ENCODE data around the gene CLTCL1. TPM values are rescaled to one million over a fixed set of nuclear protein-coding genes. Genes with fewer than 3 reads are reported as not detected.

The CLTCL1 gene
- total RNA-seq, 3 donors from 2014 or later (not counting 1 experiment from before 2014, with no cell fraction given) = 0.86 to 1.2 (median 1.2) TPM

GRCh38 chr22:19134874-19135273 lies 156.6 kb downstream of the CLTCL1 start:
- no peak for ATAC-seq
- Mint-ChIP-seq H3K36me3 (no peaks in the 10 kb centered on the region), H3K27me3 (ENCODE audit: low read depth in 2 of 2) (no peaks in the 10 kb centered on the region)

GRCh38 chr22:19134176-19134831 lies 157.2 kb downstream of the CLTCL1 start:
- Histone ChIP-seq H3K4me3 (ENCODE audit: low read length) (no peak overlapping the region), H3K27ac (ENCODE audit: low read length) (no peak overlapping the region), H3K9me3 (ENCODE audit: control insufficient read depth, insufficient read depth, low read length) (no peaks in the 10 kb centered on the region), H3K4me1 (ENCODE audit: control insufficient read depth, insufficient read depth, low read length) (no peaks in the 10 kb centered on the region), H3K36me3 (ENCODE audit: control insufficient read depth, insufficient read depth, low read length) (peaks cover 51% of the 10 kb centered on the region), H3K27me3 (ENCODE audit: control insufficient read depth, insufficient read depth, low read length) (no peaks in the 10 kb centered on the region)
- Mint-ChIP-seq H3K36me3 (no peaks in the 10 kb centered on the region), H3K9me3 (no peaks in the 10 kb centered on the region), H3K4me1 (peaks cover 0 to 13% of the 10 kb centered on the region in 2 donors), H3K4me3 (no peak overlapping the region), H3K27me3 (ENCODE audit: low read depth in 2 of 2) (no peaks in the 10 kb centered on the region), H3K27ac (no peak overlapping the region)
- DNase-seq (no peak), ATAC-seq (peak in 1 of 3 donors; percentile 21)
- WGBS (ENCODE audit: insufficient coverage) = 92% methylated on average over 21 of the region's 21 CpGs
- no peak for TF ChIP-seq CTCF (IDR thresholded peaks at IDR 0.05)
- intact Hi-C loops (cut with micrococcal nuclease) = no loop called here

More at GRCh38 chr22:19134874-19135273, 156.6 kb downstream of the CLTCL1 start:
- Histone ChIP-seq H3K9me3 (ENCODE audit: control insufficient read depth, insufficient read depth, low read length) (no peaks in the 10 kb centered on the region), H3K4me3 (ENCODE audit: low read length) (no peak overlapping the region), H3K4me1 (ENCODE audit: control insufficient read depth, insufficient read depth, low read length) (no peaks in the 10 kb centered on the region), H3K27ac (ENCODE audit: low read length) (no peak overlapping the region), H3K27me3 (ENCODE audit: control insufficient read depth, insufficient read depth, low read length) (no peaks in the 10 kb centered on the region), H3K36me3 (ENCODE audit: control insufficient read depth, insufficient read depth, low read length) (peaks cover 57% of the 10 kb centered on the region)
- no peak overlapping the region for H3K4me3 Mint-ChIP-seq
- 96% methylated on average over 18 of the region's 18 CpGs for WGBS (ENCODE audit: insufficient coverage)
- TF ChIP-seq CTCF (IDR thresholded peaks at IDR 0.05) = no peak
- H3K27ac Mint-ChIP-seq = peak overlapping the region in 1 of 2 donors; percentile 53
- no peak for DNase-seq
- intact Hi-C loops (cut with micrococcal nuclease) = no loop called here
- H3K9me3 Mint-ChIP-seq = no peaks in the 10 kb centered on the region
- H3K4me1 Mint-ChIP-seq = peaks cover 0 to 17% of the 10 kb centered on the region in 2 donors

- TF ChIP-seq CTCF (IDR thresholded peaks at IDR 0.05) = no peak
- H3K4me3 Mint-ChIP-seq = no peak overlapping the region
- no peak overlapping the region for H3K27ac ChIP-seq (ENCODE audit: low read length)
- DNase-seq = no peak
- H3K9me3 Mint-ChIP-seq = no peaks in the 10 kb centered on the region
- H3K4me1 ChIP-seq (ENCODE audit: control insufficient read depth, insufficient read depth, low read length) = no peaks in the 10 kb centered on the region
- 95% methylated on average over 13 of the region's 13 CpGs for WGBS (ENCODE audit: insufficient coverage)
- H3K27me3 Mint-ChIP-seq (ENCODE audit: low read depth in 2 of 2) = no peaks in the 10 kb centered on the region
- H3K4me3 ChIP-seq (ENCODE audit: low read length) = no peak overlapping the region
- H3K36me3 ChIP-seq (ENCODE audit: control insufficient read depth, insufficient read depth, low read length) = peaks cover 44% of the 10 kb centered on the region
- peaks cover 0 to 13% of the 10 kb centered on the region in 2 donors for H3K4me1 Mint-ChIP-seq
- H3K36me3 Mint-ChIP-seq = no peaks in the 10 kb centered on the region
- H3K27ac Mint-ChIP-seq = peak overlapping the region in 1 of 2 donors; percentile 59
- ATAC-seq = peak in 1 of 3 donors; percentile 2
- no peaks in the 10 kb centered on the region for H3K27me3 ChIP-seq (ENCODE audit: control insufficient read depth, insufficient read depth, low read length)
- no peaks in the 10 kb centered on the region for H3K9me3 ChIP-seq (ENCODE audit: control insufficient read depth, insufficient read depth, low read length)
- intact Hi-C loops (cut with micrococcal nuclease) = no loop called here
Observed at GRCh38 chr22:19133561-19133960, 158.0 kb downstream of the CLTCL1 start.

Data from natural killer cell (primary cell).